Natural killer cell treated with Interleukin-12 subunit alpha and Interleukin-12 subunit beta and Interleukin-15 and Interleukin-18, amount 100 ng/mL, for 72 hours (primary cell): ENCODE results near the gene PLXNA4. TPM values are rescaled to one million over a fixed set of nuclear protein-coding genes. Genes with fewer than 3 reads are reported as not detected.
"Not testable (repeated sequence)": the region's sequence is repeated elsewhere in the genome, so short reads cannot be mapped to it uniquely, and the experiment has no call there.

Source experiments
- ATAC-seq, 2 donors: fragments of 150-1000 bp; cut with Tn5 transposase in 1 of 2; sonication (Bioruptor Pico), chemical (Tn5 transposase) in 1 of 2; 2 replicates each; pipeline ENCODE4 v1.10.0; 2021
- DNase-seq: peaks from one replicate; pipeline ENCODE4 v3.0.0; 2022; ENCODE audit warnings: low spot score
- H3K27ac Mint-ChIP-seq, 2 donors: 1 replicate in 1 of 2; 2 replicates in 1 of 2; pipeline ENCODE4 v1.8.0; 2022; ENCODE audit warnings: mixed read lengths in 2 of 2, mild to moderate bottlenecking in 1 of 2, moderate library complexity in 1 of 2
- H3K27me3 Mint-ChIP-seq, 2 donors: 1 replicate in 1 of 2; 2 replicates in 1 of 2; pipeline ENCODE4 v1.8.0; 2022; ENCODE audit warnings: mixed read lengths in 2 of 2
- H3K36me3 Mint-ChIP-seq: one replicate; pipeline ENCODE4 v1.8.0; 2022; ENCODE audit warnings: mixed read lengths
- H3K4me1 Mint-ChIP-seq, 2 donors: 1 replicate in 1 of 2; 2 replicates in 1 of 2; pipeline ENCODE4 v1.8.0; 2022; ENCODE audit warnings: low read depth in 2 of 2, mixed read lengths in 2 of 2, mild to moderate bottlenecking in 1 of 2
- H3K4me3 Mint-ChIP-seq: one replicate; pipeline ENCODE4 v1.8.0; 2022; ENCODE audit warnings: mixed read lengths
- H3K9me3 Mint-ChIP-seq: 2 replicates; pipeline ENCODE4 v1.8.0; 2022; ENCODE audit warnings: mixed read lengths
- total RNA-seq, 2 donors: library from RNA; stranded (reverse); gene quantifications; one replicate each; pipeline ENCODE4 v1.2.3, GENCODE V29; 2022

Gene PLXNA4
- total RNA-seq, 2 donors from 2014 or later: 0.14 to 0.21 TPM

DNA sequence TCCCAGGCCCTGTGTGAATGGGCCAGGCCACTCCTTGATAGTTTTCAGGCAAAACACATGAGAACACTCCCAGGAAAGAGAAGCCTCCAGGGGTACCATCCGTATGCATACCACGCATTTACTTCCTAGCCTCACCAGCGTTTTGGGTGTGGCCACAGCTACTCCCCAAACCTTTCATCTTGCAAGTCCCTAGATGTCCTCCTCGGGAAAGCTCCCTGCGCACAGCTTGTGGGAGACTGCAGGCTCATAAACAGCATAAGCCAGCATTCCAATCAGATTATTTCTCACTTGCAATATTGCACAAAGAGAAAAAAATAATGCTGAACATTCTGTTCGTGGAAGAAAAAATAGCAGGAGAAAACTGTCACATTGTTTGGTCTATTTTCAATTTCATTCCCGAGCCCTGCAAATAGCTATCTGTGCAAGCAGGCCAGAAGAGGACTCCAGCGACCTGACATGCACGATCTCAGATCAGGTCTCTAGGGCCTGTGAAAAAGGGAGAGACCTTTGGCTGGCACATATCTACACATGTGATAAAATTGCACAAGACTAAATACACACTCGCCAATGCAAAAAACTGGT lies 175.6 kb downstream of the PLXNA4 start:
- H3K9me3 Mint-ChIP-seq: no peaks in the 10 kb centered on the region
- DNase-seq (no peak), ATAC-seq (no peak)
- H3K27me3 Mint-ChIP-seq: no peaks in the 10 kb centered on the region
- peak overlapping the region in 1 of 2 donors; percentile 15 for H3K27ac Mint-ChIP-seq
- peaks cover 9 to 34% of the 10 kb centered on the region in 2 donors for H3K4me1 Mint-ChIP-seq
- H3K36me3 Mint-ChIP-seq: peaks cover 4% of the 10 kb centered on the region
- H3K4me3 Mint-ChIP-seq: no peak overlapping the region

DNA sequence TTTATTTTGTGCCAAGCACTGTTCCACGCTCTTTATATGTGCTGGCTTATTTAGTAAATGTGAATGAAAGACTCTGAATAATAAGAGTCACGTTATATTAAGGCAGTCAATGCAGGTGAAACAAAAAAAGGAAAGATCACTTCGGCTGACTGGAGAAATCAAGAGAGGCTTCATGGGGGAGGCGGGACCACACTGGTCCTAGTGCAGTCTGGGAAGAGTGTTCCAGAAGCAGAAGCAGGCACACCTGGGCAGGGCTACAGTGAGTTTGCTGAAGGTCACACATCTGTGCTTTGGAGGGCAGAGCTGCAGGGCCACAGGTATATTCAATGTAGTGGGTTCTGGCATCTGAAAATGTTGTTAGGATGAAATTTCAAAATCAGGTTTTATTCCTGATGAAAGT lies 176.9 kb downstream of the PLXNA4 start:
- no peak overlapping the region for H3K4me3 Mint-ChIP-seq

DNA sequence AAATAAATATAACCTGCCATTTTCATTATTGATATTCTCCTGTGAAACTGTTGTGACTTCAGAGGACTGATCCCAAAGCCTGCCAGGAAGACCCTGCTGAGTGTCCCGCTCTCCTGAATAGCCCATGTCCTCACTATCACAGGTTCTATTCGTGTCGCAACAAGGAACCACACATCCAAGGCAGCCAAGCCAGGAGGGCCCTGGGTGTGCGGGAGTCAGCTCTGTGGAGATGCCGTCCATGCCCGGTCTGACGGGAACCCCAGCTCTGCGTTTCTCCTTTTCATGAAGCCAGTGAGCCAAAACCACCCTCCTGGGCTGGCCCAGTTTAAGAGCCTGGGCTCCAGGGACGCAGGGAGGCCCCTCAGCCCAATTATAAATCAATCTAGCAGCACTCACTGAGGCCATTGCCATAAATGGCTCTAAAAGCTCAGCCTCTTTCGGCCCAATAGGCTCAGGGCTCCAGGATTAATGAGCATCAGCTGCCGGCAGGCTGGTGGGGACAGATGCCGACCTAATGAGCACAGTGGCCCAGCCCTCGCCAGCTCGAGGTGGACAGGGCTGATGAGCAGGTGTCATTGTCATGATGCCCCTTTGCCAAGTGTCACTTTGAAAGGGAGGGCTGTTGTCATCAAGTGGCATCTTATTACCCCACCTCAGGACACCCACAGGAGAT lies 177.9 kb downstream of the PLXNA4 start:
- Mint-ChIP-seq H3K27ac (peak overlapping the region in 1 of 2 donors; percentile 22), H3K4me1 (peaks cover 17 to 46% of the 10 kb centered on the region in 2 donors)
- no peak for ATAC-seq

More for the DNA sequence above, 176.9 kb downstream of the PLXNA4 start:
- Mint-ChIP-seq H3K27ac (peak overlapping the region; percentile 8 to 15), H3K27me3 (no peaks in the 10 kb centered on the region), H3K36me3 (peaks cover 4% of the 10 kb centered on the region), H3K9me3 (no peaks in the 10 kb centered on the region), H3K4me1 (peaks cover 15 to 40% of the 10 kb centered on the region in 2 donors)
- DNase-seq (no peak), ATAC-seq (no peak)

DNA sequence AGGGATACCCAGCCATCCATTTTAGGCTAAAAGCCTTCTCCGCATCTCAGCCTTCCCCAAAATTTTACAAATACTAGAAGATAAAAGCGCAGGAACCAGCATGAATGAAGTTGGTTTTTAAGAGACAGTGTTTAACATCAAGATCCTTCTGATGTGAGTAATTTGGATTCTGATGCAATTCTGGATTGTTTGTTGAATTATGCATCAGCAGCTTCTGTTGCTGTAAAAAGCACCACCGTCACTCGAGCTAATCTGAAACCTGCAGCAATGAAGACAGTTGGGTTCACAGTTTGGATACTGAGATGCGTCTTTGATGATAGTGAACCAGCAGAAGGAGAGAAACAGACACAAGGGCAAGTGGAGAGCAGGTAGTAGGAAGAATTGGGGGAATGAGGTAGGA lies 179.2 kb downstream of the PLXNA4 start:
- Mint-ChIP-seq H3K27me3 (no peaks in the 10 kb centered on the region), H3K36me3 (peaks cover 4% of the 10 kb centered on the region), H3K4me3 (no peak overlapping the region), H3K9me3 (no peaks in the 10 kb centered on the region), H3K4me1 (peaks cover 17 to 40% of the 10 kb centered on the region in 2 donors), H3K27ac (peak overlapping the region in 1 of 2 donors; percentile 14)
- ATAC-seq (no peak), DNase-seq (no peak)

More for the DNA sequence above, 177.9 kb downstream of the PLXNA4 start:
- Mint-ChIP-seq H3K4me3 (no peak overlapping the region), H3K36me3 (peaks cover 4% of the 10 kb centered on the region), H3K27me3 (no peaks in the 10 kb centered on the region), H3K9me3 (no peaks in the 10 kb centered on the region)
- DNase-seq: no peak

DNA sequence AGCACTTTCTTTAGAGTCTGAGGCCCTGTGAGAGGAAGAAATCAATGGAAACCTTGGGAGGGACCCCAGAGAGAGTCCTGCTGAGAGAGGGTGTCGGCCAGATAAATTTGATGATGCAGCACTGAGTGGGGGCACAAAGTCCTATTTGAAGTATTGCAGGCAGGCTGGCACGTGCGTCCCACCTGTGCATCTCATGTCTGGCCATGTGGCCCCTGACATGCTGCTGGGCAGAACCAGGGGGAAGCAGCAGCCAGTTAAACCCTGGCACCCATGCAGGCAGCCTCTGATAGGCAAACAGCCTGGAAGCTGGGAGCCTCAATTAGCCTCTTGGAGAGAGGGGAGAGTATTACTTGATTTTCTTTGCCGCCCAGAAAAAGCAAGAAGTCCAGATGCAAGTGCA lies 180.9 kb downstream of the PLXNA4 start:
- Mint-ChIP-seq H3K27me3 (no peaks in the 10 kb centered on the region), H3K36me3 (no peaks in the 10 kb centered on the region), H3K27ac (peak overlapping the region in 1 of 2 donors; percentile 12), H3K4me1 (peaks cover 17 to 34% of the 10 kb centered on the region in 2 donors), H3K9me3 (no peaks in the 10 kb centered on the region), H3K4me3 (no peak overlapping the region)
- peak; percentile 41 for DNase-seq
- ATAC-seq: no peak

DNA sequence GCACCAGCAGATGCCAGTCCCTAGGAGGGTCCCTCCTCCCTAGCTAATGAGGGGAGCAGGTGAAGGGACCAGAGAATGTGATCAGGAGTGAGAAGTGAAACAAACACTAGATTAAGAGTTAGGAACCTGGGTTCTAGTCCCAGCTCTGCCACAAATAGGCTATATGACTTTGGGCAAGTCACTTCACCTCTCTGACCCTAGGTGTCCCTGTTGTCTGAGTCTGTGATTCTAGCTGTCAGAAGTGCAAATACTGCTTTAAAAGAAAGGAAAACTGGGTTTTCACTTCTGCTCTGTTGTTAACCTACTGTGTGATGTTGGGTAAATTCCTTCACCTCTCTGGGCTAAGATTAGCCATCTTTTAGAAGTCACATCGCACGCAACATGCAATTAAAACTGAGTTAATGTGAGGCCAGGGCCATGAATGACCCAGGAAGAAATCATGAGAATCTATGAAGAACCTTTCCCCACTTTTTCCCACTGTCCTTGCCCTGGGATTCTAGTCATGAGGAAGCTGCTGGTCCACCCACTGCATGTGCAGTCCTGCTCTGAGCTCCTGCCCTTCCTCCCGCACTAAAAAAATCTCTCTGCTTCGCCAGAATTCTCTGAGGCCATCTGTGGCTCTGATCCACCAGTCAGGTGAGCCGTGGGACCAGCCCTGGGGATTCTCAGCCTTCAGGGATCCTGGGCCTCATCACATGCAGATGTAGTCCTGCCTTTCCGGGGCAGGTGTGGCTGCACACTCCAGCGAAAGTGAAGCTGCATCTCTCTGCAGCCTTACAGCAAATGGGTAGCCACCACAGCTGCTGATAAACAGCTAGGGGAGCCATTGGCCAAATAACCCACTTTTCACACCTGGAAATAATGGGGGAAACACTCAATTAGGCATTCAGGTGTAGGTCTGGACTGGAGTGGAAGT lies 181.7 kb downstream of the PLXNA4 start:
- Mint-ChIP-seq H3K27me3 (no peaks in the 10 kb centered on the region), H3K9me3 (no peaks in the 10 kb centered on the region), H3K4me3 (no peak overlapping the region), H3K27ac (peak overlapping the region in 1 of 2 donors; percentile 12), H3K36me3 (no peaks in the 10 kb centered on the region), H3K4me1 (peaks cover 17 to 31% of the 10 kb centered on the region in 2 donors)
- ATAC-seq (peak in 1 of 2 donors; percentile 77), DNase-seq (peak; percentile 59)

DNA sequence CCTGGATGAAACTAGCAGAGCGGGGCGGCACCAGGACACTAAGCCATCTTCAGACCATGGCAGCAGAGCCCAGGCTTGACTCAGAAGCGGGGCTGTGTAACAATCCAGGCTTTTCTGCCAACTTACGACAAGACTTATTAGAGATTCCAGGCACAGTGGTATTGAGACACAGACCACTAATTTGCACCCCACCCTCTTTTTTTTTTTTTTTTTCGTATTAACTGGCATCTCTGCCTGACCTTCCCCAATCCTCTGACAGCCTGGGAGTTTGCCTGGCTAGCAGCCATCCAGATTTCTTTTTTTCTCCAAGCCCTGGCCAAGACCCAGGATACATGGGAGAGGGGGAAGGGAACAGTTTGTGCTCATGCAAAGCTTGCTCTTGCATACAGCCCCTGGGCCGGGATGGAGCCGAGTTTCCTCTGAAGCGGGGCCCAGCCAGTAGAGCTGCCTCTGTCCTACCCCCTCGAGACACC lies 182.4 kb downstream of the PLXNA4 start:
- Mint-ChIP-seq H3K27me3 (peaks cover 0 to 2% of the 10 kb centered on the region in 2 donors), H3K36me3 (no peaks in the 10 kb centered on the region), H3K4me3 (no peak overlapping the region), H3K4me1 (peaks cover 17 to 27% of the 10 kb centered on the region in 2 donors), H3K9me3 (no peaks in the 10 kb centered on the region), H3K27ac (no peak overlapping the region)
- DNase-seq (peak; percentile 6), ATAC-seq (no peak)

DNA sequence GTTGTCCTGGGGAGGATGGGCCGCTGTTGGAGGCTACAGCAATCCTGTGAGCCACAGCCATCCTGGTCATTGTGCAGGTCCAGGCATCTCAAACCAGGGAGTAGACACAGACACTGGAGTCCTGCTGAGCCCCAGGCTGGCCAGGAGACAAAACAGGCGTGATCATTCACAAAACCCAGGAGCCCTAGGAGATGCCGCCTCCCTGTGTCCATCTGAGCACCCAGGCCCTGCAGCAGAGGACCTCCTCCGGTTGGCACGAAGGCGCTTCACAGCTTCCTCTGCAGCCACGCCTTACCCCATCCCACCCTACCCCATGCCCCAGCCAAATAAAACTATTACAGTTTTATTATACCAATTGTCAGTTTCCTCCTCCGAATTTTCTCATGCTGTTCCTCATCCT lies 183.6 kb downstream of the PLXNA4 start:
- Mint-ChIP-seq H3K4me1 (peaks cover 17 to 27% of the 10 kb centered on the region in 2 donors), H3K27ac (no peak overlapping the region), H3K4me3 (no peak overlapping the region), H3K27me3 (peaks cover 0 to 2% of the 10 kb centered on the region in 2 donors), H3K9me3 (no peaks in the 10 kb centered on the region), H3K36me3 (no peaks in the 10 kb centered on the region)
- no peak for ATAC-seq
- no peak for DNase-seq

DNA sequence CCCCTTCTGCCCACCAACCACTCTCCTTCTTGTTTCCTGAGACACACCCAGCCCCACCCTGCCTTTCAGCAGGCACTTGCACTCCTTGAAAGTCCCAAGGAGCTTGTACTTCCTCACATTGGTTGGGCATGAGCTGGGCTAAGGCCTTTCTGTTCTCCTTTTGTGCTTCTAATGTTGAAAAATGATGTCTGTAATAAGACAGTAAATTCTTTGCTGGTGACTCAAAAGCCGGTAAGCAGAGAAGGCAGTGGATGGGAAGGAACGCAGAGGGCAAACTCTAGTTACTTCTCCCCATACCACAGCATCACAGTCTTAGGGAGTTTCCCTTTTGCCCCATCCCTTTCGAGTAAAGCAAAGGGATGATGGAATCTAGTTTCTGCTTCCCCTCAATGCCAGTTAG lies 185.6 kb downstream of the PLXNA4 start:
- peaks cover 0 to 2% of the 10 kb centered on the region in 2 donors for H3K27me3 Mint-ChIP-seq
- H3K4me3 Mint-ChIP-seq: no peak overlapping the region
- no peaks in the 10 kb centered on the region for H3K9me3 Mint-ChIP-seq
- H3K36me3 Mint-ChIP-seq: no peaks in the 10 kb centered on the region
- peak; percentile 38 for DNase-seq
- peaks cover 8 to 18% of the 10 kb centered on the region in 2 donors for H3K4me1 Mint-ChIP-seq
- H3K27ac Mint-ChIP-seq: no peak overlapping the region
- no peak for ATAC-seq

DNA sequence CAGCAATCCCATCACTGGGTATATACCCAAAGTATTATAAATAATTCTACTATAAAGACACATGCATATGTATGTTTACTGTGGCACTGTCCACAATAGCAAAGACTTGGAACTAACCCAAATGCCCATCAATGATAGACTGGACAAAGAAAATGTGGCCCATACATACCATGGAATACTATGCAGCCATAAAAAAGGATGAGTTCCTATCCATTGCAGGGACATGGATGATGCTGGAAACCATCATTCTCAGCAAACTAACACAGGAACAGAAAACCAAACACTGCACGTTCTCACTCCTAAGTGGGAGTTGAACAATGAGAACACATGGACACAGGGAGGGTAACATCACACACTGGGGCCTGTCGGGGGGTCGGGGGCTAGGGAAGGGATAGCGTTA lies 186.2 kb downstream of the PLXNA4 start:
- not testable (repeated sequence) for H3K27me3 Mint-ChIP-seq, H3K27ac Mint-ChIP-seq, H3K9me3 Mint-ChIP-seq, ATAC-seq, H3K4me3 Mint-ChIP-seq, H3K36me3 Mint-ChIP-seq
- H3K4me1 Mint-ChIP-seq: peaks cover 8 to 13% of the 10 kb centered on the region in 2 donors
- peak; percentile 8 for DNase-seq

DNA sequence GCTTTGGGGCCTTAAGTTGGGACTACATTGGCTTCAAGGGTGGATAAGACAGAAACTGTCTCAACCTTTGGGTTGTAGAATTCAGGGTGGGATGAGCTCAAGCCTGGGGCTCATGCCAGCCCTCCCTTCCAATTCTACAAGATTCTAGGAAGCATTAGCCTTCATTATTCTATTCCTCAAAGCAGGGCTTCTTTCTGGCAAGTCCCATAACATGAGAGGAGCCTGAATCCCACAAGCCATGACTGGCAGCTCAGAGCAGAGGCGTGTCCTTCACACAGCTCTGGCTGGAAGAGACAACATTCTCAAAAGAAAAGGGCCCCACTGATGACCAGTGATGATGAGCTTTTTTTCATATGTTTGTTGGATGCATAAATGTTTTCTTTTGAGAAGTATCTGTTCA lies 187.6 kb downstream of the PLXNA4 start:
- DNase-seq (no peak), ATAC-seq (no peak)
- Mint-ChIP-seq H3K4me1 (peaks cover 0 to 3% of the 10 kb centered on the region in 2 donors), H3K9me3 (no peaks in the 10 kb centered on the region), H3K27me3 (peaks cover under 1 to 4% of the 10 kb centered on the region in 2 donors), H3K36me3 (no peaks in the 10 kb centered on the region), H3K4me3 (no peak overlapping the region), H3K27ac (no peak overlapping the region)

DNA sequence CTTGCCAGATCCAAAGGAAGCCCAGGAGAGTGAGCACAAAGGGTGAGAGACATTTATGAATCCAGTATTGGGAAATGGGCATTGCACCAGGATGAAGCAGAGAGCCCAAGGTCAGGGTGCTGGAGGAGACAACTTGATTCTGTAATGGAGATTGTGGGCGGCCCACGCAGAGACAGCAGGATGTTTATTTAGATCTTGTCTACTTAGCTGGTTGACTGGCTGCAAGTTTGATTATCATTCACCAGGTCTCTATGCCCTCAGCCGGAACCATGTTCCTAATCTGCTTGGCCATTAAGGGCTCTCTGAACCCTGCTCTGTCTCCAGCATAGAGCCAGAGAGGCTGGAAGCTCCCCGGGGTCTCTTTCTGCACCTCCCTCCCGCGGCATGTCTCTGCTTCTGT lies 188.7 kb downstream of the PLXNA4 start:
- H3K36me3 Mint-ChIP-seq: no peaks in the 10 kb centered on the region
- no peaks in the 10 kb centered on the region for H3K4me1 Mint-ChIP-seq
- H3K9me3 Mint-ChIP-seq: no peaks in the 10 kb centered on the region
- DNase-seq: no peak
- no peak for ATAC-seq
- no peak overlapping the region for H3K27ac Mint-ChIP-seq
- peaks cover 4 to 10% of the 10 kb centered on the region in 2 donors for H3K27me3 Mint-ChIP-seq
- no peak overlapping the region for H3K4me3 Mint-ChIP-seq

DNA sequence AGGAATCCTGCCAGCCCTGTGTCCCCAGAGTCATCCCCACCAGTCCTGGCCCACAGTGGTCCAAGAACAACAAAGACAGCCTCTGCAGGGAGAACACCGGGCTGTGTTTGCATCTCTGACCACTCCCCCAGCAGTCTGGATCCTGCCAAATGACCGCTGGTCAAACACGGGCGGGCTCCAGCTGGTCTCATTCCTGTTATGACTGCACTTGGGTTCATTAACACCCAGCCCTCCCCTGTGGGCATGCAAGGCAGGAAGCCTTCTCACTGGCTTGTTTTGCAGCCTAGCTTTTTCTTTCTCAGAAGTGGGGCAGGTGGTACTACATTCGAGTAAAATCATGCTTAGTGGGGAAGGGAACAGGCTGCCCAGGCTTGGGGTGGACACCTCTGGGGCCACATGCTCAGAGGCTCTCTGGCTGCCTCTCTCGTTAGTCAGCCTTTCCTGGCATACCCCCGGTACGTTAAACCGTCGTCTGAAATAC lies 190.0 kb downstream of the PLXNA4 start:
- no peak for DNase-seq
- Mint-ChIP-seq H3K4me1 (no peaks in the 10 kb centered on the region), H3K27ac (no peak overlapping the region), H3K9me3 (no peaks in the 10 kb centered on the region), H3K4me3 (no peak overlapping the region), H3K27me3 (peaks cover 8 to 22% of the 10 kb centered on the region in 2 donors), H3K36me3 (no peaks in the 10 kb centered on the region)
- no peak for ATAC-seq
